AG04450 (cell line): ENCODE measurements around the gene TTC3. TPM values are rescaled to one million over a fixed set of nuclear protein-coding genes. Genes with fewer than 3 reads are reported as not detected.
A peak's percentile ranks its signal among the peaks of the same experiment; 100 is the strongest.

Experiments
- CTCF ChIA-PET: fragments of 300-600, 350-600 bp; formaldehyde crosslinking; extraction: SDS; loops from one replicate; lab custom pipeline; 2022; ENCODE audit warnings: antibody characterized with exemption, inconsistent platforms; lab: Charles Lee
- POLR2A ChIA-PET: fragments of 350-600 bp; formaldehyde crosslinking; extraction: SDS; loops from one replicate; lab custom pipeline; 2021; ENCODE audit warnings: antibody characterized with exemption, inconsistent platforms; lab: Yijun Ruan, JAX
- DNase-seq: peaks from one replicate; pipeline ENCODE4 v3.0.0-alpha.2; 2011; ENCODE audit warnings: low read depth, low spot score
- H3K27ac ChIP-seq: one replicate; pipeline ENCODE4 v1.5.1; 2012; ENCODE audit warnings: low read depth, low read length, control low read depth
- H3K27me3 ChIP-seq: one replicate; pipeline ENCODE4 v1.6.0; 2012; ENCODE audit warnings: low read length; ENCODE audit not compliant: control insufficient read depth, insufficient read depth
- H3K4me3 ChIP-seq: 2 replicates; pipeline ENCODE4 v1.5.1; 2011; ENCODE audit warnings: mild to moderate bottlenecking, low read depth, low read length, control low read depth
- H3K9me3 ChIP-seq: 2 replicates; pipeline ENCODE4 v1.5.1; 2012; ENCODE audit warnings: low read length; ENCODE audit not compliant: control insufficient read depth, insufficient read depth
- CTCF ChIP-seq: IDR thresholded peaks from 2 replicates; pipeline ENCODE4 v1.5.1; 2011; ENCODE audit warnings: low read depth, low read length, control low read depth, inconsistent platforms
- polyA plus RNA-seq: library from polyadenylated mRNA; depleted of rRNA; stranded (reverse); fragments of >200 nt; gene quantifications from 2 replicates; pipeline ENCODE4 v1.2.3, GENCODE V29; 2011

The TTC3 gene
- polyA plus RNA-seq, 1 experiment, result 224 TPM

- DNase-seq, result no peak
- Histone ChIP-seq H3K27me3 (no peaks in the 10 kb centered on the region), H3K27ac (peak overlapping the region; percentile 11), H3K9me3 (no peaks in the 10 kb centered on the region), H3K4me3 (no peak overlapping the region)
- ChIA-PET CTCF (no interaction called here), POLR2A (no interaction called here)
- no peak for TF ChIP-seq CTCF
Observed at GRCh38 chr21:37200641-37201480, 127.8 kb downstream of the TTC3 start.

GRCh38 chr21:37202221-37203110, 129.4 kb downstream of the TTC3 start:
- TF ChIP-seq CTCF, result no peak
- H3K27ac ChIP-seq, result no peak overlapping the region
- no peak for DNase-seq
- no peaks in the 10 kb centered on the region for H3K27me3 ChIP-seq
- ChIA-PET POLR2A (no interaction called here), CTCF (no interaction called here)
- no peaks in the 10 kb centered on the region for H3K9me3 ChIP-seq
- no peak overlapping the region for H3K4me3 ChIP-seq

- no peak for DNase-seq
- ChIA-PET POLR2A (interaction anchor here (0.7 kb wide), 1 partner anchor 63 kb away, joined by 3 read pairs; the partner anchor contains the start of gene VPS26C), CTCF (no interaction called here)
- Histone ChIP-seq H3K27ac (no peak overlapping the region), H3K9me3 (no peaks in the 10 kb centered on the region), H3K4me3 (no peak overlapping the region), H3K27me3 (no peaks in the 10 kb centered on the region)
- no peak for TF ChIP-seq CTCF
Observed at GRCh38 chr21:37204580-37204979, 131.5 kb downstream of the TTC3 start.

GRCh38 chr21:37206496-37206895, 133.4 kb downstream of the TTC3 start:
- Histone ChIP-seq H3K9me3 (no peaks in the 10 kb centered on the region), H3K27ac (no peak overlapping the region), H3K4me3 (no peak overlapping the region), H3K27me3 (no peaks in the 10 kb centered on the region)
- CTCF ChIA-PET, result interaction anchor here (0.5 kb wide), 1 partner anchor 434 kb away, joined by 4 read pairs; no protein-coding TSS in a partner anchor
- no peak for DNase-seq
- no peak for TF ChIP-seq CTCF
- POLR2A ChIA-PET, result no interaction called here
